ENCODE measurements around the gene ZNF598.
"Not testable (repeated sequence)": the region's sequence is repeated elsewhere in the genome, so short reads cannot be mapped to it uniquely, and the experiment has no call there.

ZNF598 gene

GRCh38 chr16:2037115-2037514, 27.5 kb upstream of the ZNF598 start:
- DNase-seq (ENCODE audit: low read depth in 2 of 2), result no peak
- TF ChIP-seq CTCF (IDR thresholded peaks at IDR 0.05; ENCODE audit: low read depth, low read length), result no peak
- no peak overlapping the region for H3K4me3 ChIP-seq (replicated peaks in 1 of 2; ENCODE audit: low read depth in 2 of 2, low read length in 2 of 2)

- H3K4me3 ChIP-seq (replicated peaks in 1 of 2; ENCODE audit: low read depth in 2 of 2, low read length in 2 of 2), result peak overlapping the region in 1 of 2 donors; percentile 21
- DNase-seq (ENCODE audit: low read depth in 2 of 2), result no peak
Measured at GRCh38 chr16:2036200-2036966, 26.8 kb upstream of the ZNF598 start.

GRCh38 chr16:2035431-2036199, 26.0 kb upstream of the ZNF598 start:
- peak overlapping the region in 1 of 2 donors; percentile 28 for H3K4me3 ChIP-seq (replicated peaks in 1 of 2; ENCODE audit: low read depth in 2 of 2, low read length in 2 of 2)
- TF ChIP-seq CTCF (IDR thresholded peaks at IDR 0.05; ENCODE audit: low read depth, low read length), result no peak
- peak; percentile 82 to 88 for DNase-seq (ENCODE audit: low read depth in 2 of 2)

More at GRCh38 chr16:2036200-2036966, 26.8 kb upstream of the ZNF598 start:
- no peak for TF ChIP-seq CTCF (IDR thresholded peaks at IDR 0.05; ENCODE audit: low read depth, low read length)

- TF ChIP-seq CTCF (IDR thresholded peaks at IDR 0.05; ENCODE audit: low read depth, low read length), result no peak
- H3K4me3 ChIP-seq (replicated peaks in 1 of 2; ENCODE audit: low read depth in 2 of 2, low read length in 2 of 2), result peak overlapping the region in 1 of 2 donors; percentile 28
- no peak for DNase-seq (ENCODE audit: low read depth in 2 of 2)
Measured at GRCh38 chr16:2034696-2035430, 25.2 kb upstream of the ZNF598 start.

- not testable (repeated sequence) for DNase-seq (ENCODE audit: low read depth in 2 of 2)
- peak overlapping the region; percentile 8 to 53 for H3K4me3 ChIP-seq (replicated peaks in 1 of 2; ENCODE audit: low read depth in 2 of 2, low read length in 2 of 2)
Measured at GRCh38 chr16:2033909-2034695, 24.5 kb upstream of the ZNF598 start.

- DNase-seq (ENCODE audit: low read depth in 2 of 2), result peak; percentile 76
- TF ChIP-seq CTCF (IDR thresholded peaks at IDR 0.05; ENCODE audit: low read depth, low read length), result no peak
- H3K4me3 ChIP-seq (replicated peaks in 1 of 2; ENCODE audit: low read depth in 2 of 2, low read length in 2 of 2), result peak overlapping the region; percentile 8 to 53
Measured at GRCh38 chr16:2033057-2033908, 23.7 kb upstream of the ZNF598 start.
